ENCODE results near the gene OVCA2. TPM values are rescaled to one million over a fixed set of nuclear protein-coding genes. Genes with fewer than 3 reads are reported as not detected.
"Not testable (repeated sequence)": the region's sequence is repeated elsewhere in the genome, so short reads cannot be mapped to it uniquely, and the experiment has no call there.

OVCA2 gene
- total RNA-seq, 2 experiments from 2014 or later: 34.9 to 40.1 TPM

DNA sequence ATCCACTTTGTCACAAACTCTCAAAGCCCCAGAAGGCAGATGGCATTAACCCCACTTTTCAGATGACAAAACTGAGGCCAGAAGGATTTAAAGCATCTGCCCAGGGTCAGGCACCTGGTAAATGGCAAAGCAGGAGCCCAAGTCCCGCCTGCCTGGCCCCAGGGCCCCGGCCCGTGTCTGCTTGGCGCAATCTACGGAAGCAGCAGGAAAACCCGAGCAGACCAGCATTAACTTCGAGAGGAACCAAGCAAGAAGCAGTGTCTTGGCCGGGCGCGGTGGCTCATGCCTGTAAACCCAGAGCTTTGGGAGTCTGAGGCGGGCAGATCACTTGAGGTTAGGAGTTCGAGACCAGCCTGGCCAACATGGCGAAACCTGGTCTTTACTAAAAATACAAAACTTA, 38.3 kb upstream of the OVCA2 start:
- no peak overlapping the region for H3K4me3 Mint-ChIP-seq
- peaks cover 10% of the 10 kb centered on the region for H3K27me3 Mint-ChIP-seq (ENCODE audit: low read depth)
- no peaks in the 10 kb centered on the region for H3K9me3 Mint-ChIP-seq (ENCODE audit: insufficient read depth)
- DNase-seq: no peak
- ChIA-PET POLR2A (no interaction called here), CTCF (no interaction called here)
- H3K4me1 Mint-ChIP-seq (ENCODE audit: low read depth): peaks cover 3% of the 10 kb centered on the region
- no peaks in the 10 kb centered on the region for H3K36me3 Mint-ChIP-seq (ENCODE audit: low read depth)
- ATAC-seq: no peak
- no peak overlapping the region for H3K27ac Mint-ChIP-seq

DNA sequence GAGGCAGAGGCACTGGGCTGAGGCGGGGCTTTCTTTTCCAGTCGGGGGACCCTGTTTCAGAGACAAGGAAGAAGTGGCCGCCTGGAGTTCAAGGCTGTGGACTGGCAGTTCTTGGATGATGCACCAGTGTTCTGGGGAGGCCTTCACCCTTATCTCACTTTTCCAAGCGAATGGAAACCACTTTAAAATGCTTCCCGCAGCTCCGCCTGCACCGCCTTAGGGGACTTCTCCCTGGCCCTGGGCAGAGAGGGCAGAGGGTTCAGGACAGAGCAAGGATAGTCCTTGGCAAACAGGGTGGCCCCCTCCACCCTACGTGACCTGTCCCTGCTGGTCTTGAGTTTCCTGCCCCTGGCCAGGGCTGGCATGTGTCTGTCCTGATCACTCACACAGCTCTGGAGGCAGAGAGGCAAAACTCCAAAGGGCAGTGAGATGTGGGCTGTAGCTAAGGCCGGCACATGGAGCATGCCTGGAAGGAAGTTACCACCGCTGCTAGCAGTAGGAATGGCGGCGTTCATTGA, 37.3 kb upstream of the OVCA2 start:
- Mint-ChIP-seq H3K36me3 (ENCODE audit: low read depth) (no peaks in the 10 kb centered on the region), H3K4me1 (ENCODE audit: low read depth) (no peaks in the 10 kb centered on the region), H3K9me3 (ENCODE audit: insufficient read depth) (no peaks in the 10 kb centered on the region), H3K4me3 (no peak overlapping the region), H3K27ac (no peak overlapping the region), H3K27me3 (ENCODE audit: low read depth) (peaks cover 3% of the 10 kb centered on the region)
- no peak for ATAC-seq
- ChIA-PET CTCF (no interaction called here), POLR2A (no interaction called here)
- no peak for DNase-seq

DNA sequence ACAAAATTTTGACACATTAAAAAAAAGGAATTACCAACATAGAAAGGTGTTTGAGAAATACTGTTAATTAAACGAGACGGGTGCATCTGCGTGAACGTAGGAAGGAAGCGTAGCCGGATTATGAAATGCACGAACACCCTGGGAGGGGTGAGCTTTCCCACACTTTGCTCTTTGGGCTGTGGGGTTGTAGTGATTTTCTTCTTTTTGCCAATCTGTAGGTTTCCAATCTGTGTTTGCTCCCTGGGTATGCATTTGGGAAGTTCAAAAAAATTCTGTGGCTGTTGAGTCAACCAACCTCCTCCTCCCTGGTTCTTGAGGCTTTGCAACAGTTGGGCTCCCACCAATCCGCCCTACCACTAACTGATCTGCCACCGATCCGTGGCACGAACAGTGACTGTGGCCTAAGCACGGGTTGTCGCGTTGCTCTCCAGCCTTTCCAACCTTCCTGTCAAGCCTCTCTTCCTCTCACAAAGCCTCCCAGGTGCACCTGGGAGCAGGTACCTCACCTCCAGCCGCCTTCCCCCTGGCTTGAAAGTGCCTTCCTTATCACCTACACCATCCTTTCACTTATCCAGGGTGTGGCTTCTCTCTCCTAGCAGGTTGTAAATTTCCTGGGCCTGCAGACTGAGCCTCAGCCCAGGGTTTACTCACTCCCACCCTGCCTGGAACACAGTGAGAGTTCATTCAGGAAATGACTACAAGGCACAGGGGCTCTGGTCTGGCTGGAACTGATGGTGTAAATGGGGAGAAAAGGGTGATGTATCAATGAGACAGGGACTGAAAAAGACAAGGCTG, 33.3 kb upstream of the OVCA2 start:
- Mint-ChIP-seq H3K9me3 (ENCODE audit: insufficient read depth) (no peaks in the 10 kb centered on the region), H3K27ac (no peak overlapping the region), H3K4me3 (no peak overlapping the region), H3K36me3 (ENCODE audit: low read depth) (no peaks in the 10 kb centered on the region), H3K27me3 (ENCODE audit: low read depth) (no peaks in the 10 kb centered on the region), H3K4me1 (ENCODE audit: low read depth) (no peaks in the 10 kb centered on the region)
- POLR2A ChIA-PET: no interaction called here
- ATAC-seq (no peak), DNase-seq (no peak)
- CTCF ChIA-PET: no interaction called here

DNA sequence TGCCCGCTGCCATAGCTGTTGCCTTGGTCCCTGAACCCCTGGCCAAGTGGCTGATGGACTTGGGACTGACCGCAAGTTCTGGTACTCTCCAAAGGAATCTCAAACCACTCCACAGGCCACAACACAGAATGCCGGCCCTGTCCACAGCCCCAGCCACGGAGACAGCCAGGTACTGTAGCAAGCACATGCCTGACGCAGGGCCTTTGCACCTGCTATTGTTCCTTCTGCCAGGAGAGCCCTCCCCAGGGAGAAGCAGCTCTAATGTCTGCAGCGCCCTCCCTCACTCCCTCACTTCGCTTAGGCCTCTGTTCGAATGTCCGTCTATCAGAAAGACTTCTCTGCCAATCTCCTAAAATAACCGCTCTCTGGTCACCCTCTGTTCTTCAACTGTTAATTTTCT, 32.1 kb upstream of the OVCA2 start:
- no peaks in the 10 kb centered on the region for H3K36me3 Mint-ChIP-seq (ENCODE audit: low read depth)
- H3K4me3 Mint-ChIP-seq: no peak overlapping the region
- ChIA-PET POLR2A (no interaction called here), CTCF (no interaction called here)
- H3K27me3 Mint-ChIP-seq (ENCODE audit: low read depth): no peaks in the 10 kb centered on the region
- ATAC-seq: no peak
- no peaks in the 10 kb centered on the region for H3K4me1 Mint-ChIP-seq (ENCODE audit: low read depth)
- DNase-seq: no peak
- H3K27ac Mint-ChIP-seq: no peak overlapping the region
- peaks cover 6% of the 10 kb centered on the region for H3K9me3 Mint-ChIP-seq (ENCODE audit: insufficient read depth)

DNA sequence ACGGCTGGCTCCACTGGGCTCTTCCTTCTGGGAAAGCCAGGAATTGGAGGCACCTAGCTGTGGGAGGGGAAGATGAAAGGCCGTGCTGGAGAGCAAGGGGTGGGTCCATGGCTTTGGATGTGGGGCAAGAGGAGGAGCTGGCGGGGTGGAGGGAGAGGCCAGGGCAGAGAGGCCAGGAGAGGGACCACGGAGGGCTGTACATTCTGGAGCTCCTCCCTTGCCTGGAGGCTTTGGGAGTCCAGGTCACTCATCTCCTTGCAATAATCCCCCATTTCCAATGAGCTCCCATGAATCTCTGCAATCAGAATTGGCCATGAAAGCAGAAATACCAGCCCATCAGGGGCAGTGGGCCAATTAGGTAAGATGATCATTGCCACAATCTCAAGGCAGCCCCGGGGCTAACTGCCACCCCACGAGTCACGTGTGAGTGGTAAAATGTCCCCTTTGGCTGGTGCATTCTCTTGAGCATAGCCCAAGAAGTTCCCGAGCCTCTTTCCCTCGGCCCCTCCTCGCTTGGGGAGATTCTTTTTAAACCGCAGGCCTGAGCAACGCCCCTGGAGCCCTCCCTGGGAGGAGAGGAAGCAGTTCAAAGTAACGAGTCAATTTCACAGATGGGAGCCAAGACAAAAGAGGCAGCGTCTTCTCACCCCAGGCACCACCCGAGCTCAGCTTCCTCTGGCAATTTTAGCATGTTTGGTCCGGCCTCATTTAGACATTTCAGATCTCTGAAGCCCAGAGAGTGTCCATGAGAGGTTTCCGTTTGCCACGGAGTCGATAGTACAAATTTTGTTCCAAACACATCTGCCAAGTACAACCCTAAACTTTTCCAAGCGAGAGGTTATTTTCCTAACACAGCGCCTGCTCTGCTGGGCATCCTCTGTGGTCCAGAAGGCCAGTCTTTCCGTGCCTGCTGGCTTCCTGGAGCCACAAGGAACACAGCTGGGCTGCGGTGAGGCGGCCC, 30.1 kb upstream of the OVCA2 start:
- no peaks in the 10 kb centered on the region for H3K4me1 Mint-ChIP-seq (ENCODE audit: low read depth)
- H3K27me3 Mint-ChIP-seq (ENCODE audit: low read depth): peaks cover 2% of the 10 kb centered on the region
- ChIA-PET CTCF (no interaction called here), POLR2A (interaction anchor here (0.5 kb wide), 1 partner anchor 313 kb away, joined by 3 read pairs; no protein-coding TSS in a partner anchor)
- peaks cover 6% of the 10 kb centered on the region for H3K9me3 Mint-ChIP-seq (ENCODE audit: insufficient read depth)
- ATAC-seq (no peak), DNase-seq (no peak)
- H3K27ac Mint-ChIP-seq: no peak overlapping the region
- no peaks in the 10 kb centered on the region for H3K36me3 Mint-ChIP-seq (ENCODE audit: low read depth)
- no peak overlapping the region for H3K4me3 Mint-ChIP-seq

DNA sequence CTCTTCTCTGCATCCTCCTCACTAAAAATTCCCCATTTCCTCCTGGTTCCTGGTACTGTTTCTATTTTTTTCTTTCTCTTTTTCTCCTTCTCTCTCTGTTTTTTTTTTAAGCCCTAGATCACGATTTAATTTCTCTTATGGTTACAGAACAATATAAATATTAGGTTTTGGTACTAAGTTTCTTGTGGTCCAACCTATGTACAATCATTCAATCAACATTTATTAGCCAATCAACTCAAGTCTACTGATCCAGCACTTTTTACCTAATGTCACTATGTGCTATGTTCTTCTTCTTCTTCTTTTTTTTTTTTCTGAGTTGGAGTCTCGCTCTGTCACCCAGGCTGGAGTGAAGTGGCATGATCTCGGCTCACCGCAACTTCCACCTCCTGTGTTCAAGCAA, 29.3 kb upstream of the OVCA2 start:
- Mint-ChIP-seq H3K27ac (no peak overlapping the region), H3K27me3 (ENCODE audit: low read depth) (peaks cover 2% of the 10 kb centered on the region)

DNA sequence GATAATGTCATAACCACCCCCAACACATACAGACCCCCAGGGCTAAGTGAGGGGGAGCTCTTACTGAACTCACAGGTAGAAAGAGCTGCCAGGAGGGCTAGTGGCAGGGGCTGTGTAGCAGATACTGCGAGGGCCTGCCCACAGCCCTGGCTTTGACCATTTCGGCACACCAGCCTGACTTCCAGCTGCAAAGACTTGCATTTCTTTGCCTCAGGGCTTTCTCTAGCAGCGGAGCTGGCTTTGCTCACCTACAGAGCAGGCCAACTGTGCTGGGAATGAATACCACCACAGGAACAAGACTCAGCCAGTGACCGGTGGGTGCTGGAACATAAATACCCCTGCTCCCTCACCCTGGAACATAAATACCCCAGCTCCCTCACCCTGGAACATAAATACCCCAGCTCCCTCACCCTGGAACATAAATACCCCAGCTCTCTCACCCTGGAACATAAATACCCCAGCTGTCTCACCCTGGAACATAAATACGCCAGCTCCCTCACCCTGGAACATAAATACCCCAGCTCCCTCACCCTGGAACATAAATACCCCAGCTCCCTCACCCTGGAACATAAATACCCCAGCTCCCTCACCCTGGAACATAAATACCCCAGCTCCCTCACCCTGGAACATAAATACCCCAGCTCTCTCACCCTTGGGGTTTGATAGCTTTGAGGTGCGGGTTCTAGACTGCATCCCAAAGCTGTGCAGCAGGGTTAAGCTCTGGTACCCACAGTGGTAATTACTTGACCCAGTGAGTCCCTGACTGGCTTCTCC, 28.4 kb upstream of the OVCA2 start:
- H3K36me3 Mint-ChIP-seq (ENCODE audit: low read depth); H3K4me3 Mint-ChIP-seq; DNase-seq; CTCF ChIA-PET; H3K9me3 Mint-ChIP-seq (ENCODE audit: insufficient read depth); H3K27ac Mint-ChIP-seq; H3K4me1 Mint-ChIP-seq (ENCODE audit: low read depth); H3K27me3 Mint-ChIP-seq (ENCODE audit: low read depth); ATAC-seq: not testable (repeated sequence)
- POLR2A ChIA-PET: interaction anchor here (0.6 kb wide), 1 partner anchor 581 kb away, joined by 4 read pairs; no protein-coding TSS in a partner anchor

More for the DNA sequence above, 29.3 kb upstream of the OVCA2 start:
- no peak for ATAC-seq
- H3K4me1 Mint-ChIP-seq (ENCODE audit: low read depth): no peaks in the 10 kb centered on the region
- no peak overlapping the region for H3K4me3 Mint-ChIP-seq
- POLR2A ChIA-PET: no interaction called here
- DNase-seq: no peak
- H3K36me3 Mint-ChIP-seq (ENCODE audit: low read depth): no peaks in the 10 kb centered on the region
- CTCF ChIA-PET: no interaction called here
- peaks cover 6% of the 10 kb centered on the region for H3K9me3 Mint-ChIP-seq (ENCODE audit: insufficient read depth)

DNA sequence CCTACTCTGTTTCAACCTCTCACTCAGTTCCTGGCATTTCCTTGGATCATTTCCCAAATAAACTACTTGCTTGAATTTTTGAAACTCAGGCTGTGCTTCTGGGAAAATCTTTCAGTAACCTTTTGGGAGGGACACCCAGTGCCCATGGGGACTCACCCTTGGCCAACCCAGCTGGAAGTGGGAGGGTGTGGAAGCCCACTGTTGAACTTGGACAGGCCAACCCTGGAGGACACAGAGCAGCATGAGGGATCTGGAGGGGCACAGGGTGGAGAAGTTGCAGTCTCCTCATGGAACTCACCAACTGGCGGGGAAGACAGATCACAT, 27.9 kb upstream of the OVCA2 start:
- ATAC-seq (no peak), DNase-seq (no peak)
- Mint-ChIP-seq H3K27me3 (ENCODE audit: low read depth) (peaks cover 2% of the 10 kb centered on the region), H3K27ac (no peak overlapping the region), H3K9me3 (ENCODE audit: insufficient read depth) (peaks cover 6% of the 10 kb centered on the region), H3K36me3 (ENCODE audit: low read depth) (no peaks in the 10 kb centered on the region), H3K4me3 (no peak overlapping the region), H3K4me1 (ENCODE audit: low read depth) (no peaks in the 10 kb centered on the region)
- POLR2A ChIA-PET: interaction anchor here (0.6 kb wide), 1 partner anchor 581 kb away, joined by 4 read pairs; no protein-coding TSS in a partner anchor
- CTCF ChIA-PET: no interaction called here

DNA sequence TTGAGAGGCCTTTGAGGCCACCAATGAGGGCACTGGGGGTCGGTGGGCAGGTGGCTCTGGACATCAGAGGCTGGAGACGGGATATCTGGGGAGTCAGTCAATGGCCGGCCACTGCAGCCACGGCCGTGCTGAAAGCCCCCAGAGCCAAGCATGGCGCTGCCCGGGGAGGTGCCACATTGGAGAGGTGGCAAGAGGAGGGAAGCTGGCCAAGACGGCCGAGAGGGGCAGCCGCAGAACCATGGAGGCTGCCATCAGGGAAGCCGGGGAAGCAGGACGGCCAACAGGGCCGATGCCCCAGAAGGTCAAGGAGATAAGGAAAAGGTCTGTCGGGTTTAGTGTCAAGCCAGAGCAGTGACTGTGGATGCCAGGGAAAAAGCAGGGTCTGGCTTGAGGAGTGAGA, 26.5 kb upstream of the OVCA2 start:
- ATAC-seq: no peak
- Mint-ChIP-seq H3K9me3 (ENCODE audit: insufficient read depth) (peaks cover 6% of the 10 kb centered on the region), H3K36me3 (ENCODE audit: low read depth) (no peaks in the 10 kb centered on the region), H3K4me1 (ENCODE audit: low read depth) (no peaks in the 10 kb centered on the region), H3K4me3 (no peak overlapping the region), H3K27me3 (ENCODE audit: low read depth) (peaks cover 14% of the 10 kb centered on the region), H3K27ac (no peak overlapping the region)
- POLR2A ChIA-PET: interaction anchor here (0.6 kb wide), 1 partner anchor 58 kb away, joined by 4 read pairs; no protein-coding TSS in a partner anchor
- no peak for DNase-seq
- CTCF ChIA-PET: no interaction called here

DNA sequence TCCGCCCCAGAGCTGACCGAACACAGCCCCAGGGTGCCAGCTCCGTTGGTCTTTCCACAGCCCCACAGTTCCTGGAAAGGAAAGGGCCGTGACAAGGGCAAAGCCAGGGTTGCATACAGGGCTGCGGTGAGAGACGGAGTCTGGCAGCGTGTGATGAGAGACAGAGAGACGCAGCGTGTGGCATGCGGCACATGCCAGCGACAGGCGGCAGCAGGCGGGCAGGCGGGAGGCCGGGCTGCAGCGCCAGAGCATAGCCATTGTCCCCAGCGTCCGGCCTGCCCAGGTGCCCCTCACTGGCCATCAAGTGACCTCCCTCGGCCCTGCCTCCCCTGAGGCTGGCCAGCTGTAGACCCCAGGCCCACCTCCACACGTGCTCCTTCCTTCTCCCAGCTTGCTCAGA, 25.3 kb upstream of the OVCA2 start:
- Mint-ChIP-seq H3K4me3 (no peak overlapping the region), H3K27me3 (ENCODE audit: low read depth) (peaks cover 21% of the 10 kb centered on the region), H3K27ac (no peak overlapping the region), H3K4me1 (ENCODE audit: low read depth) (peaks cover 2% of the 10 kb centered on the region), H3K9me3 (ENCODE audit: insufficient read depth) (peaks cover 6% of the 10 kb centered on the region), H3K36me3 (ENCODE audit: low read depth) (no peaks in the 10 kb centered on the region)
- no peak for DNase-seq
- POLR2A ChIA-PET: no interaction called here
- ATAC-seq: no peak
- CTCF ChIA-PET: no interaction called here

DNA sequence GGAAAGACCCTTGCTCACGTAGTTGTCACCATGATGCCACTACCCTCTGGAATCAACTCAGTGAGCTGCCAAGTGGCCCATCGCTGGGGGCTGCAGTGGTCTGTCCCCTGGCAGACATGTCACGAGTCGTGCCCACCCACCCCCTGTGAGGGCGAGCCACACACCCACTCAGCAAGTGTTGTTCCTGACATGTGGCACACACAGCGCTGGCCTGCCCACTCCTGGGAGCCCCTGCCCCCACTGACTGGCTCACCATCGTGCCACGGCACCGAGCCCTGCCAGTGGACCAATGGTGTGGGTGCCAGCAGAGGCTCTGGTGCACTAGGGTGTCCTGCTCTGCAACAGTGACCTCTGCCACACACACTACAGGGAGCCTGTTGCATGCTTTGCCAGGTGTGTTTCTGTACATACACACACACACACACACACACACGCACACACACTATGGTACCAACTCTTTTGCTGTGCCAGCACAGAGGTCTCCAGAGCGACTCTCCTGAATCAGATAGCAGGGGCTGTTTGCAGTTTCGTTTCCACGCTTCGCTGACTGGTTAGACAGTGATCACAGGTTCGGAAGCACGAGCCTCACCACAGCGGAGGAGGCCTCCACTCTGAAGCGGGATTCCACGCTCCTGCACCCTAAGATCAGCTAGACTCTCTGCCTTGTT, 24.4 kb upstream of the OVCA2 start:
- no peak for DNase-seq
- H3K9me3 Mint-ChIP-seq (ENCODE audit: insufficient read depth): peaks cover 6% of the 10 kb centered on the region
- no peak overlapping the region for H3K4me3 Mint-ChIP-seq
- H3K27ac Mint-ChIP-seq: no peak overlapping the region
- peaks cover 3% of the 10 kb centered on the region for H3K4me1 Mint-ChIP-seq (ENCODE audit: low read depth)
- CTCF ChIA-PET: no interaction called here
- H3K36me3 Mint-ChIP-seq (ENCODE audit: low read depth): no peaks in the 10 kb centered on the region
- POLR2A ChIA-PET: no interaction called here
- no peak for ATAC-seq
- peaks cover 22% of the 10 kb centered on the region for H3K27me3 Mint-ChIP-seq (ENCODE audit: low read depth)

All from activated CD8-positive, alpha-beta T cell treated with anti-CD3 and anti-CD28 coated beads, Interleukin-2, amount 10 ng/mL, durations not matched to agents 7 days and 5 days (primary cell).